ENCODE data around the gene ASTL.

Gene ASTL

GRCh38 chr2:96130483-96130882 is 7.8 kb downstream of the ASTL start:
- H3K4me3 ChIP-seq (ENCODE audit: low read depth, low read length), result no peak overlapping the region

DNA sequence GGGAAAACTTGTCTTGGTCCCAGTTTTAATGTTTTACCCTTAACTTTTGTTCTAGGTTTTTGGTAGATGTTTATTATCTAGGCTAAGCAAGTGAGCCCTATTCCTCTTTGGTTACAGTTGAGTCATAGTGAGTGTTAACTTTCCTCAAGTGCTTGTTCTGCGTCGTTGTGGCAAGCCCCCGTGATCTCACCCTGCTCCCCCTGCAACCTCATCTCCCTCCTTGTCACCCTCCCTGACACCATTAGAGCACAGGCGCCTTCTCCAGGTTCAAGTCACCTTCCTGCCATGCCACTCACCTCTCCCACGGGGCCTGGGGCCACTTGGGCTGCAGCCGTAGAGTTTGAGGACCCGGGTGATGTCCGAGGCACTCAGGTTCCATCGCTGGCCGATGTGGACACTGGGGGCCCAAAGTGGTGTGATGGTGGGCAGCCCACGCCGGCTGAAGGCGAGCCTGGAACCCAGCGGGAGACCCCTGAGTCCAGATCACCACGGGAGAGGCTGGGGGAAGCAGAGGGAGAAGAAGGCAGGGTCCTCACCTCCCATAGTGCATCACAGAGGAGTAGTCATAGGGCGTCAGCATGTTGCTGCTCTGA is 8.7 kb downstream of the ASTL start:
- H3K4me3 ChIP-seq (ENCODE audit: low read depth, low read length), result no peak overlapping the region

GRCh38 chr2:96128456-96128855 is 9.8 kb downstream of the ASTL start:
- no peak overlapping the region for H3K4me3 ChIP-seq (ENCODE audit: low read depth, low read length)

DNA sequence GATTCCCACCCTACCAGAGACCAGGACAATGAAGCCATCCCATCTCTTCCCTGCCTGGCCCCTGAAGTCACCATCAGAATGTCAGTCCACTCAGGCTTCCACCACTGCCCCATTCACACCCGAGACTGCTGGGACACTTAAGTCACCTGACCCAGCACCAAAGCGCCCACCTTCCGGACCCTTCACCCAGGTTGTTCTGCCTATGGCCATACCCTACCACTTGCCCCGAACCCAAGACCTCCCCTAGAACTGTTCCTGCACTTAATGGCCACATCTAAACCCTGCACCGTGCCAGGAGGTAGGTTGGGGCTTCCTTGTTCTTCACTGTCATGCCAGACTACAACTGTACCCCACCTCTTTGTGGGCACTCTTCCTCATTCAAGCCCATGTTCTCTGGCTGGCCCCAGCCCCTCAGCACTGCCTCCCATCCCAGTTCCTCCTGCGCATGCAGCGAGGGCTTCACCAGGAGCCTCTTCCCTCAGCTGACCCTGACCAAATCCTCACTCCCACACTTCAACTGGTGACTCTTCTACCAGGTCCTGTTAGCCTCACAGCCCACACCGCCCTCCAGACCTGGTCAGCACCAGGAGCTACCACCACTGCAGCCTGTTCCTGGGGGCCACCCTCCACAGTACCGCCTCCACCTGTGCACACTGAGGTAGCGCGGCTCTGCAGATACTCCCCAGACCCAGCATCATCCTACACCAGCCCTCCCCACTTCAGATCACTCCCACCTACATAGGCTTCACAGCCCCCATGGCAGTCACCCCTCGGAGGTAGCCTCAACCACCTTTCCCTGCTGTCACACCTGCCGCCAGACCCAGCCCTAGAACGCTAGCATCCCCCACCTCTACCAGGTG is 13.7 kb downstream of the ASTL start:
- H3K4me3 ChIP-seq (ENCODE audit: low read depth, low read length), result no peak overlapping the region

GRCh38 chr2:96123936-96124335 is 14.4 kb downstream of the ASTL start:
- no peak overlapping the region for H3K4me3 ChIP-seq (ENCODE audit: low read depth, low read length)

GRCh38 chr2:96123290-96123689 is 15.0 kb downstream of the ASTL start:
- H3K4me3 ChIP-seq (ENCODE audit: low read depth, low read length), result no peak overlapping the region

DNA sequence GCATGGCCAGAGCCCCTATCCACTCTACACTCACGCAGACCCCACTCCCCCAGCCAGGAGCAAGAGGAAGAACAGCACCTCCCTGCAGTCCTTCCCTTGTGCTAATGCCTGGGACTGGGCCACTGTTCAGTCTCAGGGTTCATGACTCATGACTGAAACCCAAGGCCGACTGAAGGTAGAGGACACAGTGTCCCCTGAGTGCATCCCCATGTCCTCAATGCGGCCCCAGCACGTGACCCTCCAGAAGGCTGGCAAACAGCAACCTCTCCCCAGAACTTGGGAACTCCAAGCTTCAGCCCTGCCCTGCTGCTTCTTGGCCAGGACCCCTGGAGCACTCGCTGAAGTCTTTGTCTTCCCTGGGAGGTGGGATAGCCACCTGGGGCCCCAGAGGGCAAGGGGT is 15.9 kb downstream of the ASTL start:
- no peak overlapping the region for H3K4me3 ChIP-seq (ENCODE audit: low read depth, low read length)

DNA sequence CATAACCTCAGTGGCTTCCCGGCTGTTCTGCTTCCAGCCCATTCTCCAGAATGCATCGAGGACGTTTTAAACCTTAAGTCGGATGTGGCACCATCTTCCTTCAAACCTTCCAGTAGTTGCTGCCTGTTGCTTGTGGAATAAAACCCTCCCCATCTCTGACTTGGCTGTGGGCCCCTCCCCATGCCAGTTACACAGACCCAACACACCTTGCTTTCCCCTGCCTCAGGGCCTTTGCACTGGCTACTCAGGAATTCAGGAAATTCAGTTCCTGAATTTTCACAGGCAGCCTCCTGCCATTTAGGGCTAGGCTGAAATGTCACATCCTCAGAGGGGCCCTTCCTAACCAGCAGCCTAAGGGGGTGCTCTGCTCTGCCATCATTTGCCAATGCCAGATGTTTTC is 16.9 kb downstream of the ASTL start:
- H3K4me3 ChIP-seq (ENCODE audit: low read depth, low read length), result no peak overlapping the region

GRCh38 chr2:96120991-96121390 is 17.3 kb downstream of the ASTL start:
- H3K4me3 ChIP-seq (ENCODE audit: low read depth, low read length), result no peak overlapping the region

DNA sequence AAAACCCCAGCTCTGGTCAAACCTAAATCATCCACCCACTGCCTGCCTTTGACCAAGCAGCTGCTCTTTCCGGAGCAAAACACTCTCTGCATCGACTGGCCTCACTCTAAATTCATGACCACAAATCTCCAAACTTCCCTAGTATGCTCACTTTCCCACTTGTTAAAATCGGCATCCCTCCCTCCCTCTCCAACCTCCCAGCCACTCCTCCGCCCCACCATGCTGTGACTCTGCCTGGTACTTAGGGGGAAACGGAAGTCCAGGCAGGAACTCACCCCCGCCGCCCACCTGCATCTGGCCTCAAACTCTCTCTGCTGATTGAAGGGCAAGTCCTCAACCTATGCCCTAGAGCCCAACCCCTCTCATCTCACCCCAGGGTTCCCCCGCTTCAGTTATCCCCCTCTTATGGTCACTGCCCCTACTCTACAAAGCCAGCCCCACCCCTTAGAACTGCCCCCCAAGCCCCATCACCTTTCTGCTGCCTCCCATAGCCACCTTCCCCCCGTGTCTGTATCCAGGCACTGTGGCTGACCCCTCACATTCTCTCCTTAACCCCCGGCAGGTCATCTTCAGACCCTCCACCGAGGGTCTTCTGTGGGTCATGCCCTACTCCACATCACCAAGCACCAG is 18.1 kb downstream of the ASTL start:
- H3K4me3 ChIP-seq (ENCODE audit: low read depth, low read length), result no peak overlapping the region

DNA sequence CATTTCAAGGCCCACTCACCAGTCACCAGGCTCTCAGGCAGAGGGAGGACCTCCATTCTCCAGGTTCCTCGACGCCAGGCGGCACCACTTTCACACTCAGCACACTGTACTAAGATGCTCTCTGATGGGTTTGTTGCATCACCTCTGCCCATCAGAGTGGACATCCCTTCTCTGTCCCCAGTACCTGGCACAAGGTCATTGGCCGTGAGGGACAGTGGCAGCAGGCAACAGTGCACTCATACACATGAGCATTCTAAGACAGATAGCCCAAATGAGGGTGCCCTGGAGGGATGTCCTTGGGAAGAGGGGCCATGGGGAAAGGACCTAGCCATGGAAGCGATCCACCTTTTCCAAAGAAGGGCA is 18.9 kb downstream of the ASTL start:
- H3K4me3 ChIP-seq (ENCODE audit: low read depth, low read length), result no peak overlapping the region

GRCh38 chr2:96118698-96119388 is 19.5 kb downstream of the ASTL start:
- no peak overlapping the region for H3K4me3 ChIP-seq (ENCODE audit: low read depth, low read length)

GRCh38 chr2:96117701-96118588 is 20.4 kb downstream of the ASTL start:
- no peak overlapping the region for H3K4me3 ChIP-seq (ENCODE audit: low read depth, low read length)

DNA sequence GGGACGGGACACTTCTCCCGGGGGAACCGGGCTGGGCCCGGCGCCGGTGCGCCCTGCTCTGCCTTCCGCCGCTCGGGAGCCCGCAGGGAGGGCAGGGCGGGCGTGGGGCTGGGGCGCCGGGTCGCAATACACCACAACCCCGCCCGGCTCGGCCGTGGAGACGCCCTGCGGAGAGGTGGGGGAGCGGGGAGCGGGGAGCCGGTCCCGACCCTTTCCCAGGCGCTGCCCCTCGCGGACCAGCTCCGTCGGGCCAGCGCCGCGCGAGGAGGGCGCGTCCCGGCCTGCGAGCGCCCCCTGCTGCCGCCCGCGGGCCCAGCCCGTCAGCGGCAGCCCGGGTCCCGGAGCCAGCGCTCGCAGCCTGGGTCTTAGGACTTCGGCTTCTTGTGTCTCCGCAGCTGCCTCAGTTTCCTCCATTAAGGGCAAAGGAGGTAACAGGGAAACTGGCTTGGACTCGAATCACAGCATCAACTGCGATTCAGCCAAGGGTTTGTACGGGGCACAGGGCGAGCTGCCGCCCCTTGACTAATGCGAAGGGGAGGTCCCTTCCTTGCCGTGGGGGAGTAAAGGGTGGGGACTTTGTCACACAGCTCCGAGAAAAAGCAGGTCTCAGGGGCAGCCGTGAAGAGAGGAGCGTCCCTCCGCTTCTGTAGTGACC is 21.3 kb downstream of the ASTL start:
- peak overlapping the region; percentile 53 for H3K4me3 ChIP-seq (ENCODE audit: low read depth, low read length)

GRCh38 chr2:96116424-96116878 is 21.9 kb downstream of the ASTL start, which contains the start of gene ADRA2B:
Gene ADRA2B (minus strand): TSS chr2:96116571. CDS start chr2:96116149, 422 bp downstream.
- peak within 1 kb of the TSS; percentile 53 for H3K4me3 ChIP-seq (ENCODE audit: low read depth, low read length)

GRCh38 chr2:96115631-96116423 is 22.5 kb downstream of the ASTL start:
- peak overlapping the region; percentile 53 for H3K4me3 ChIP-seq (ENCODE audit: low read depth, low read length)

- H3K4me3 ChIP-seq (ENCODE audit: low read depth, low read length), result no peak overlapping the region
Measured at GRCh38 chr2:96114903-96115581, 23.3 kb downstream of the ASTL start.

GRCh38 chr2:96114546-96114902 is 23.8 kb downstream of the ASTL start:
- no peak overlapping the region for H3K4me3 ChIP-seq (ENCODE audit: low read depth, low read length)

DNA sequence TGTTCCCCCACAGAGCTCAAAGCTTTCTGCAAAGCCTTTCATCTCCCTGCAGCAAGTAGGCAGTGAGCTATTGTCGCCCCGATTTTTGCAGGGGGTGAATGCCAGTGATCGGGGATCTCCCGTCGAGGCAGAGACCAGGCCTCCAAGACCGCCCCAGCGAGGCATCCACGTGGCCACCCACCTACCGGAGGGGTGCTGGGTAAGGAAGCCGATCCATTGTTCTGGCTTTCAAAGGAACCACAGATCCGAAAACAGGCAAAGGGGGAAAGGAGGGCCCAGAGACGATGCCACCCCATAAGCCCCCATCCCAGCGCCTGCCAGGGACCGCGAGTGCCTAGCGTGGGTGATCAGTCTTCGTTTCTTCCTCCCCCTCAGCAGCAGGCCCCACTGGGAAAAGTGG is 24.4 kb downstream of the ASTL start:
- no peak overlapping the region for H3K4me3 ChIP-seq (ENCODE audit: low read depth, low read length)
